AG09319 (cell line): ENCODE data around the gene TLCD2.

Experiments used
- DNase-seq: peaks from one replicate; pipeline ENCODE4 v3.0.0-alpha.2; 2010; ENCODE audit warnings: low read depth; ENCODE audit errors: extremely low read depth
- CTCF ChIP-seq: IDR thresholded peaks from 2 replicates; pipeline ENCODE4 v1.5.1; 2011; ENCODE audit warnings: low read depth, mild to moderate bottlenecking, inconsistent platforms, low read length, moderate library complexity

TLCD2 gene

GRCh38 chr17:1709971-1710806 lies at the start of gene TLCD2:
Gene TLCD2, minus strand, starts transcription at chr17:1710377. Its CDS starts 135 bp downstream, at chr17:1710242.
- DNase-seq = peak; percentile 49
- no peak for TF ChIP-seq CTCF

GRCh38 chr17:1759529-1759928 lies 49.4 kb upstream of the TLCD2 start:
- DNase-seq = no peak
- TF ChIP-seq CTCF = no peak

GRCh38 chr17:1758807-1759206 lies 48.6 kb upstream of the TLCD2 start:
- no peak for TF ChIP-seq CTCF
- no peak for DNase-seq

- no peak for TF ChIP-seq CTCF
- no peak for DNase-seq
Measured at GRCh38 chr17:1755827-1756262, 45.7 kb upstream of the TLCD2 start.

- no peak for DNase-seq
- no peak for TF ChIP-seq CTCF
Measured at GRCh38 chr17:1755252-1755826, 45.2 kb upstream of the TLCD2 start.

- no peak for TF ChIP-seq CTCF
- no peak for DNase-seq
Measured at GRCh38 chr17:1754430-1755112, 44.4 kb upstream of the TLCD2 start.
